Endothelial cell of hepatic sinusoid (primary cell): ENCODE data around the gene THSD7A.
"Not testable (repeated sequence)": the region's sequence is repeated elsewhere in the genome, so short reads cannot be mapped to it uniquely, and the experiment has no call there.

Experiments used
- in situ Hi-C: cut with HindIII; loops from 2 replicates; pipeline ENCODE4 v1.10.0; 2017; ENCODE audit warnings: low sequenced_read_pairs

THSD7A gene

GRCh38 chr7:11527707-11528106 lies 304.3 kb downstream of the THSD7A start:
- in situ Hi-C loops = no loop called here

GRCh38 chr7:11524476-11525397 lies 307.3 kb downstream of the THSD7A start:
- in situ Hi-C loops = no loop called here

GRCh38 chr7:11521964-11522499 lies 310.0 kb downstream of the THSD7A start:
- in situ Hi-C loops = not testable (repeated sequence)

GRCh38 chr7:11517853-11518252 lies 314.1 kb downstream of the THSD7A start:
- in situ Hi-C loops = no loop called here

GRCh38 chr7:11516328-11516727 lies 315.7 kb downstream of the THSD7A start:
- in situ Hi-C loops = no loop called here

- in situ Hi-C loops = no loop called here
Measured at GRCh38 chr7:11513460-11513859, 318.5 kb downstream of the THSD7A start.

GRCh38 chr7:11507929-11508328 lies 324.1 kb downstream of the THSD7A start:
- in situ Hi-C loops = no loop called here

GRCh38 chr7:11506417-11506816 lies 325.6 kb downstream of the THSD7A start:
- in situ Hi-C loops = no loop called here

- in situ Hi-C loops = no loop called here
Measured at GRCh38 chr7:11505471-11505985, 326.5 kb downstream of the THSD7A start.

GRCh38 chr7:11492307-11492706 lies 339.7 kb downstream of the THSD7A start:
- in situ Hi-C loops = no loop called here

- in situ Hi-C loops = no loop called here
Measured at GRCh38 chr7:11491811-11492210, 340.2 kb downstream of the THSD7A start.

- in situ Hi-C loops = no loop called here
Measured at GRCh38 chr7:11489280-11489679, 342.7 kb downstream of the THSD7A start.

GRCh38 chr7:11486271-11486670 lies 345.7 kb downstream of the THSD7A start:
- in situ Hi-C loops = no loop called here

GRCh38 chr7:11485636-11486035 lies 346.4 kb downstream of the THSD7A start:
- in situ Hi-C loops = no loop called here

- in situ Hi-C loops = no loop called here
Measured at GRCh38 chr7:11480143-11480542, 351.9 kb downstream of the THSD7A start.

GRCh38 chr7:11478882-11479281 lies 353.1 kb downstream of the THSD7A start:
- in situ Hi-C loops = no loop called here

- in situ Hi-C loops = no loop called here
Measured at GRCh38 chr7:11478426-11478825, 353.6 kb downstream of the THSD7A start.

- in situ Hi-C loops = loop anchor here (5.0 kb wide), 1 partner anchor 58 kb away; no protein-coding TSS in a partner anchor
Measured at GRCh38 chr7:11474902-11475585, 357.0 kb downstream of the THSD7A start.

GRCh38 chr7:11473807-11474424 lies 358.1 kb downstream of the THSD7A start:
- in situ Hi-C loops = loop anchor here (5.0 kb wide), 1 partner anchor 57 kb away; no protein-coding TSS in a partner anchor

GRCh38 chr7:11473220-11473619 lies 358.8 kb downstream of the THSD7A start:
- in situ Hi-C loops = loop anchor here (5.0 kb wide), 1 partner anchor 56 kb away; no protein-coding TSS in a partner anchor

- in situ Hi-C loops = loop anchor here (5.0 kb wide), 1 partner anchor 55 kb away; no protein-coding TSS in a partner anchor
Measured at GRCh38 chr7:11472646-11473045, 359.4 kb downstream of the THSD7A start.
